Small intestine (tissue), 7 donors: ENCODE results near the gene METRNL. TPM values are rescaled to one million over a fixed set of nuclear protein-coding genes. Genes with fewer than 3 reads are reported as not detected.
"Not testable (repeated sequence)": the region's sequence is repeated elsewhere in the genome, so short reads cannot be mapped to it uniquely, and the experiment has no call there.

Experiments used
- DNase-seq, 2 donors: peaks; one replicate each; pipeline versions ENCODE4 v3.0.0 to v3.0.0-alpha.2; 2013
- FAIRE-seq: peaks from 2 replicates; lab custom pipeline; 2012; peaks lifted over from hg19 to GRCh38; lab: Jason Lieb, UNC
- H3K27ac ChIP-seq, 3 donors: one replicate each; pipeline ENCODE4 v1.5.1; 2013; ENCODE audit warnings: low read length in 2 of 3, mild to moderate bottlenecking in 2 of 3, control low read depth in 1 of 3, inconsistent platforms in 1 of 3, low read depth in 1 of 3, moderate library complexity in 1 of 3
- H3K27me3 ChIP-seq, 3 donors: one replicate each; pipeline ENCODE4 v1.6.1; 2013; ENCODE audit warnings: low read length in 3 of 3, inconsistent platforms in 1 of 3; ENCODE audit not compliant: control insufficient read depth in 3 of 3, insufficient read depth in 3 of 3
- H3K36me3 ChIP-seq, 3 donors: one replicate each; pipeline ENCODE4 v1.6.1; 2013; ENCODE audit warnings: low read length in 3 of 3, inconsistent platforms in 1 of 3, low read depth in 1 of 3, mild to moderate bottlenecking in 1 of 3, moderate library complexity in 1 of 3; ENCODE audit not compliant: control insufficient read depth in 3 of 3, insufficient read depth in 2 of 3
- H3K4me1 ChIP-seq, 3 donors: one replicate each; pipeline ENCODE4 v1.6.1; 2013; ENCODE audit warnings: low read length in 2 of 3, inconsistent platforms in 1 of 3, low read depth in 1 of 3, mild to moderate bottlenecking in 1 of 3, moderate library complexity in 1 of 3; ENCODE audit not compliant: control insufficient read depth in 3 of 3, insufficient read depth in 2 of 3
- H3K4me3 ChIP-seq, 3 donors: one replicate each; pipeline ENCODE4 v1.5.1; 2013; ENCODE audit warnings: low read length in 3 of 3, control low read depth in 1 of 3, inconsistent platforms in 1 of 3, low read depth in 1 of 3, mild to moderate bottlenecking in 1 of 3, moderate library complexity in 1 of 3
- H3K9me3 ChIP-seq, 2 donors: one replicate each; pipeline ENCODE4 v1.6.1; 2013; ENCODE audit warnings: low read depth in 1 of 2, low read length in 1 of 2; ENCODE audit not compliant: control insufficient read depth in 2 of 2, insufficient read depth in 1 of 2
- WGBS, 3 donors: extraction: QIAGEN DNeasy Blood & Tissue Kit; methylation state at CpG; one replicate each; pipeline ENCODE4 v1.1.7; 2013; 5-methylcytosine and 5-hydroxymethylcytosine counted together
- polyA plus RNA-seq, 4 donors: library from polyadenylated mRNA; stranded (reverse) in 3 of 4; unstranded in 1 of 4; fragments of 200-250 nt in 3 of 4; fragments of 120-200 nt in 1 of 4; gene quantifications; one replicate each; pipeline versions ENCODE4 v1.2.1 to v1.2.3, GENCODE V29; 2013
- donor health status: healthy with polysubstance abuse.
- donor health status: control.
- donor health status: control.
- donor health status: Bipolar disorder and iron deficiency.
- donor health status: healthy.

Gene METRNL
- polyA plus RNA-seq, 4 donors = 64.4 to 119 (median 115) TPM

DNA sequence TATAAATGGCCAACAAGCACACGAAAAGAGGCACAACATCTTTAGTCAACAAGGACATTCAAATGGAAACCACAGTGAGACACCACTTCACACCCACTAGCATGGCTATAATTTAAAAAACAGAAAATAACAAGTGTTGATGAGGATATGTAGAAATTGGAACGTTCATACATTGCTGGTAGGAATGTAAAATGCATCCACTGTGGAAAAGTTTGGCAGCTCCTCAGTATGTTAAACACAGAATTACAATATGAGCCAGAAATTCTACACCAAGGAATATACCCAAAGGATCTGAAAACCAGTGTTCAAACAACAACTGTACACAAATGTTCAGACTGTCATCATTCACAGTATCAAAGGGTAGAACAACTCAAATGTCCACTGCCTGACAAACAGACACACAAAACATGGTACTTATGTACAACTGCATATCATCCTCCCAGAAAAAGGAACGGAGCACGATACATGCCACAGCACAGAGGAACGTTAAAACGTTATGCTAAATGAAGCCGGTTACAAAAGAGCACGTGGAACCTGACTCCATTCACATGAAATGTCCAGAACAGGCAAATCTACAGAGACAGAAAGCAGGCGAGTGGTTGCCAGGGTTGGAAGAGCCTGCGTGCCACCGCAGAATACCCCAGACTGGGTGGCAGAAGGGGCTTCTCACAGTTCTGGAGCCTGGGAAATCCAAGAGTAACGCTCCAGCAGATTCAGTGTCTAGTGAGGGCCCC is 32.8 kb upstream of the METRNL start:
- Histone ChIP-seq H3K27ac (no peak overlapping the region), H3K4me3 (no peak overlapping the region), H3K9me3 (peaks cover 0 to 14% of the 10 kb centered on the region in 2 donors), H3K36me3 (peaks cover 0 to 10% (median 2%) of the 10 kb centered on the region in 3 donors), H3K4me1 (peaks cover 0 to 2% (median 0%) of the 10 kb centered on the region in 3 donors), H3K27me3 (no peaks in the 10 kb centered on the region)
- no peak for DNase-seq
- 95 to 96% (median 96%) methylated on average over 12 of the region's 12 CpGs for WGBS, 3 donors
- no peak for FAIRE-seq

DNA sequence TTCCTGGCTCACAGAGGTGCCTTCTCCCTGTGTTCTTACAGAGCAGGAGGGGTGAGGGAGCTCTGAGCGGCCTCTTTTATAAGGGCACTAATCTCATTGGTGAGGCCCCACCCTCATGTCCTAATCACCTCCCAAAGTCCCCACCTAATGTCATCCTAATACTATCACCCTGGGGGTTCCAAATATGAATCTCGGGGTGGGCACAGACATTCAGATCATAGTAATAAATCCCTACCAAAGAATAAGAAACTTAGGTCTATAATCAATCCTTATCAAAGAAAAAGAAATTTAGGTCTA is 32.3 kb upstream of the METRNL start:
- no peak for DNase-seq
- no peak for FAIRE-seq
- Histone ChIP-seq H3K27me3 (no peaks in the 10 kb centered on the region), H3K4me3 (no peak overlapping the region), H3K36me3 (peaks cover 0 to 7% (median 2%) of the 10 kb centered on the region in 3 donors), H3K9me3 (peaks cover 0 to 11% of the 10 kb centered on the region in 2 donors), H3K4me1 (peaks cover 0 to 2% (median 2%) of the 10 kb centered on the region in 3 donors), H3K27ac (no peak overlapping the region)
- WGBS, 3 donors = 54 to 81% (median 71%) methylated on average over 2 of the region's 2 CpGs

DNA sequence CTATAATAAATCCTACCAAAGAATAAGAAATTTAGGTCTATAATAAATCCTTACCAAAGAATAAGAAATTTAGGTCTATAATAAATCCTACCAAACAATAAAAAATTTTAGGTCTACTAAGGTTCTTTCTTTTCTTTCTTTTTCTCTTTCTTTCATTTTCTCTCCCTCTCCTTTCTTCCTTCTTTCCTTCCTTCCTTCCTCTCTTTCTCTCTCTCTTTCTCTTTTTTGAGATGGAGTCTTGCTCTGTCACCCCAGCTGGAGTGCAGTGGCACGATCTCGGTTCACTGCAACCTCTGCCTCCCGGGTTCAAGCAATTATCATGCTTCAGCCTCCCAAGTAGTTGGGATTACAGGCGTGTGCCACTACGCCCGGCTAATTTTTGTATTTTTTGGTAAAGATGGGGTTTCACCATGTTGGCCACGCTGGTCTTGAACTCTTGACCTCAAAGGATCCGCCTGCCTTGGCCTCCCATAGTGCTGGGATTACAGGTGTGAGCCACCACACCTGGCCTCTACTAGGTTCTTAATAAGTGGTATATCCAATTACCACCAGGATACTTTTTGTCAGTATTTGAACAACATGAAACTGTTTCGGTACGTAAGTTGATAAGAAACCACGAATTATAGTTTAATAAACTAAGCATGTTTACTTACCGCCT is 31.5 kb upstream of the METRNL start:
- 81 to 89% (median 89%) methylated on average over 12 of the region's 12 CpGs for WGBS, 3 donors
- not testable (repeated sequence) for H3K9me3 ChIP-seq, DNase-seq, H3K4me1 ChIP-seq, H3K36me3 ChIP-seq, H3K27me3 ChIP-seq, FAIRE-seq, H3K4me3 ChIP-seq
- peak overlapping the region in 1 of 3 donors; percentile 88 for H3K27ac ChIP-seq

DNA sequence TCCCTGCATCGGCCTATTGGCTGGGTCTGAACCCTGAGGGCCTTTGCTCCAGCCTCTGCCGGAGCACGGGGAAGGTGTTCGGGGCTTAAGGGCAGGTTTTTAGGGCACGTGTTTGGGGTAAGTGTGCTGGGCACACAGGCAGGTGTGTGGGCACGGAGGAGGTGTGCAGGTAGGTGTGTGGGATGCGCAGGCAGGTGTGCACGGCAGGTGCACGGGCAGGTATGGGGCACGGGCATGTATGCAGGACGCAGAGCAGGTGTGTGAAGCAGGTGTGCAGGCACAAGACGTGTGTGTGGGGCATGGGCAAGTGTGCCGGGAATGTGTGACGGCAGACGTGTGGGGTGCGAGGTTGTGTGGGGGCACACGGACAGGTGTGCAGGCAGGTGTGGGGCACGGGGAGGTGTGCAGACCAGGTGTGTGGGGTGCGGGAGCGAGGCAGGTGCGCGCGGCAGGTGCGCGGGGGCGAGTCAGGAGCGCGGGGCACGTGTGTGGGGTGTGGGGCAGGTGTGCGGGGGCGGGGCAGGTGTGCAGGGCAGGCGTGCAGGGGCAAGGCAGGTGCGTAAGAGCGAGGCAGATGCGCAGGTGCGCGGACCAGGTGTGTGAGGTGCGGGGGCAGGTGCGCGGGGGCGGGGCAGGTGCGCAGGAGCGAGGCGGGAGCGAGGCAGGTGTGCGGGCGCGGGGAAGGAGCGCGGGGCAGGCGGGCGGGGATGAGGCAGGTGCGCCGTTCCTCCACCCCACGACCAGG is 28.6 kb upstream of the METRNL start:
- Histone ChIP-seq H3K27ac (peak overlapping the region; percentile 58 to 92 (median 67)), H3K27me3 (no peaks in the 10 kb centered on the region), H3K36me3 (peaks cover 0 to 6% (median 2%) of the 10 kb centered on the region in 3 donors), H3K4me3 (peak overlapping the region; percentile 45 to 67 (median 54)), H3K9me3 (peaks cover 0 to 4% of the 10 kb centered on the region in 2 donors), H3K4me1 (peaks cover 2 to 6% (median 3%) of the 10 kb centered on the region in 3 donors)
- FAIRE-seq (no peak), DNase-seq (no peak)
- WGBS, 3 donors = 11 to 22% (median 16%) methylated on average over 46 to 55 of the region's 55 CpGs

DNA sequence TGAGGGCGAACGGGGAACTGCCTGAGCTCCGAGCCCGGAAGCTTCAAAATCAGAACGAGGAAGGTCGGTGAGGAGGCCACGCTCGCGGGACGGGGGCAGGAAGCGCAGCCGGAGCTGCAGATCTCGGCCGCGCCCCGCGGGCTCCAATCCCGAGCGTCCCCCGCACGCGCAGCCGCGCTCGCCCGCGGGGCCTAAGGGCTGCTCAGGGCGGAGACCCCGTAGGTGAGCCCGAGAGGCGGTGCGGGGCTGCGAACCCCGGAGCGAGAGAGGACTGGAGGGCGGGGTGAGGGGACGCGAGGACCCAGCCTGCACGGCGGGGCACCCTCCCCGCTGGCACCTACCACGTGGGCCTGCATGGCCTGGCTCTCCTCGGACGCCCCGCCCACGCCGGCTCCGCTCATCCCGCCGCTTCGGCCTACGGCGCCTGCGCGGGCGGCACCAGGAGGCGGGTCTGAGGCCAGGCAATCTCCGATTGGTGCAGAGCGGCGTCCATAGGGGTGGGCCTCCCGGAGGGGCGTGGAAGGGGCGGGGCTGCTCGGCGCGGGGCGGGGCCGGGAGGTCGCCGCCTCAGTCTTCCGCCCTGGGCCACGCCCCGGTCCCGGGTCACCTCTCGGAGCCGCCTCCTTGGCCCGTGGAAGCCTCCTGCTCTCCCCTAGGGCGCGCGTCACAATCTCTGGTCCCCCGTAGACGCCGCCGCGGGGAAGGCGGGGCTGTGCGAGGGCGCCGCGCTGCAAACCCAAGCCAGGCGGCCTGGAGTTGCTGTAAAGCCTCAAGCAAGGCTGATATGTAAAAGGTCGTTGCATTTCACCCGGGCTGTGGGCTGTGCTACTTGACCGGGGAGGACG is 27.8 kb upstream of the METRNL start:
- peaks cover 0 to 6% (median 0%) of the 10 kb centered on the region in 3 donors for H3K36me3 ChIP-seq
- no peaks in the 10 kb centered on the region for H3K27me3 ChIP-seq
- FAIRE-seq = no peak
- peaks cover 2 to 6% (median 3%) of the 10 kb centered on the region in 3 donors for H3K4me1 ChIP-seq
- peak; percentile 98 to 99 for DNase-seq
- H3K9me3 ChIP-seq = peaks cover 0 to 4% of the 10 kb centered on the region in 2 donors
- WGBS, 3 donors = 0 to 1% (median 1%) methylated on average over 56 to 95 of the region's 95 CpGs
- H3K27ac ChIP-seq = peak overlapping the region; percentile 65 to 92 (median 79)
- H3K4me3 ChIP-seq = peak overlapping the region; percentile 45 to 67 (median 57)

DNA sequence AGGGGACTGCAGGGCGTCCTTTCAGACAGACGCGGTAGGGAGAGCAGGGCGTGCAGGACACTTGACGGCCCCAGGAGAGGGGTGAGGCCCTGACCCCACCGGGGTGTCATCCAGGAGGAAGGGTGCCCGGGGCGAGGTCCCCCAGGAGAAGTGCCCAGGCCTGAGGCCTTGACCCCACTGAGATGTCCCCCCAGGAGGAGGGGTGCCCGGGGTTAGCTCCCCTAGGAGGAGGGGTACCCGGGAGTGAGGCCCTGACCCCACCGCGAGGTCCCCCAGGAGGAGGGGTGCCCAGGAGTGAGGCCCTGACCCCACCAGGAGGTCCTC is 27.2 kb upstream of the METRNL start:
- H3K36me3 ChIP-seq = peaks cover 0 to 2% (median 0%) of the 10 kb centered on the region in 3 donors
- H3K27ac ChIP-seq = peak overlapping the region; percentile 65 to 79 (median 79)
- peaks cover 2 to 6% (median 3%) of the 10 kb centered on the region in 3 donors for H3K4me1 ChIP-seq
- no peaks in the 10 kb centered on the region for H3K9me3 ChIP-seq
- 32 to 49% (median 38%) methylated on average over 8 to 12 of the region's 12 CpGs for WGBS, 3 donors
- H3K4me3 ChIP-seq = peak overlapping the region in 2 of 3 donors; percentile 30 to 57
- H3K27me3 ChIP-seq = no peaks in the 10 kb centered on the region
- DNase-seq (no peak), FAIRE-seq (no peak)

DNA sequence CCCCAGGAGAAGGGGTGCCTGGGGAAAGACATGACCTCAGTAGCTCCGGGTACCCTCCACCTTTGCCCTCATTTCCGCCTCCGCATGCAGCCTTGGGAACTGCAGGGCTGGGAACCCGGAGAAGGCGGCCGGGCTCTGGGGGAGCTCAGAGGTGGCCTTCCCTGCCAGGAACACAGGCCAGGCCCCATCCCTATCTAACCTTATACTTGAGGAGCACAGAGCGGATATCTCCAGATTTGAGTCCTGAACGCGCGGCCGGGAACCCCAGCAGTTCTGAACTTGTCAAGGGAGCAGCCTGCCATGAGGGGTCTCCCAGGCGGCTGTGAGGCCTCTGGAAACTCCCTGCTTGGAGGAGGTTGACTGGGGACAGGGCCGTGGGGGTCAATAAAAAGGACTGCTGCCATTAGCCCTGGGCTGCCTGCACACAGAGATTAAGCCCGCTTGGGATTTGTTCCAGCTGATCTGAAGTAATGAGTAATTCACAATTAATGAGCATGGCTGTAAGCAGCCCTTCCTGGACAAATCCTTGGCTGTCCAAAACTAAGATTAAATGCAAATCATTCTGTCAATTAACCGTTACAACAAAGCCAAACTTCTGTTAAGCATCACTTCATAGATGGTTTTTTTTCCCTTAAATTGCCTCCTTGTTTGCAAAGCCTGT is 26.3 kb upstream of the METRNL start:
- DNase-seq (no peak), FAIRE-seq (no peak)
- no peaks in the 10 kb centered on the region for H3K9me3 ChIP-seq
- H3K27me3 ChIP-seq = no peaks in the 10 kb centered on the region
- WGBS, 3 donors = 70 to 75% (median 75%) methylated on average over 15 of the region's 15 CpGs
- H3K4me3 ChIP-seq = no peak overlapping the region
- H3K27ac ChIP-seq = peak overlapping the region in 1 of 3 donors; percentile 62
- H3K36me3 ChIP-seq = peaks cover 0 to 2% (median 0%) of the 10 kb centered on the region in 3 donors
- peaks cover 2 to 6% (median 3%) of the 10 kb centered on the region in 3 donors for H3K4me1 ChIP-seq
